HEK293 (cell line): ENCODE data around the gene CHD5.

ENCODE experiments used
- CTCF ChIA-PET: fragments of 350-600 bp; formaldehyde crosslinking; extraction: SDS; loops from one replicate; lab custom pipeline; 2021; ENCODE audit warnings: antibody characterized with exemption; lab: Yijun Ruan, JAX
- POLR2A ChIA-PET: fragments of 300-600 bp; formaldehyde crosslinking; extraction: SDS; loops from one replicate; lab custom pipeline; 2020; ENCODE audit warnings: antibody characterized with exemption, inconsistent platforms; lab: Yijun Ruan, JAX
- H3K27ac ChIP-seq: fragments of 200-500 bp; sonication (Bioruptor generic); 2 replicates; pipeline ENCODE4 v1.5.1; 2014; ENCODE audit warnings: low read depth, low read length, control low read depth, inconsistent platforms; ENCODE audit errors: extremely low read depth
- H3K36me3 ChIP-seq, 2 experiments: fragments of 200-500 bp in 1 of 2; sonication (Bioruptor generic) in 1 of 2; 1 replicate in 1 of 2; 2 replicates in 1 of 2; pipeline ENCODE4 v1.5.1; 2014 to 2017; ENCODE audit warnings: inconsistent platforms in 2 of 2, low read length in 2 of 2; ENCODE audit not compliant: control insufficient read depth in 2 of 2, insufficient read depth in 1 of 2
- H3K4me1 ChIP-seq: fragments of 200-500 bp; sonication (Bioruptor generic); 2 replicates; pipeline ENCODE4 v1.5.1; 2014; ENCODE audit warnings: mild to moderate bottlenecking, low read length, inconsistent platforms; ENCODE audit not compliant: control insufficient read depth, insufficient read depth
- H3K4me3 ChIP-seq: 2 replicates; pipeline ENCODE4 v1.5.1; 2011; ENCODE audit warnings: low read depth, mild to moderate bottlenecking, control low read depth, low read length, moderate library complexity
- H3K9me3 ChIP-seq: fragments of 200-500 bp; sonication (Bioruptor generic); 2 replicates; pipeline ENCODE4 v1.5.1; 2014; ENCODE audit warnings: low read depth, low read length, inconsistent platforms; ENCODE audit not compliant: control insufficient read depth, insufficient read depth
- BCL6B ChIP-seq: fragments of 450-650 bp; formaldehyde crosslinking; IDR thresholded peaks from 2 replicates; pipeline ENCODE4 v1.5.1; 2017; ENCODE audit warnings: missing biosample characterization, missing genetic modification characterization
- GLIS2 ChIP-seq: fragments of 450-650 bp; formaldehyde crosslinking; IDR thresholded peaks from 2 replicates; pipeline ENCODE4 v1.5.1; 2016; ENCODE audit warnings: missing biosample characterization, missing genetic modification characterization
- HOXA7 ChIP-seq: sonication (generic); formaldehyde crosslinking; IDR thresholded peaks from 2 replicates; pipeline ENCODE4 v1.8.1; 2022; ENCODE audit warnings: missing genetic modification reagents, borderline replicate concordance
- HOXC10 ChIP-seq: sonication (generic); formaldehyde crosslinking; IDR thresholded peaks from 2 replicates; pipeline ENCODE4 v1.8.1; 2023; ENCODE audit warnings: mild to moderate bottlenecking, missing genetic modification reagents
- KLF7 ChIP-seq: fragments of 450-650 bp; formaldehyde crosslinking; IDR thresholded peaks from 2 replicates; pipeline ENCODE4 v1.5.1; 2016; ENCODE audit warnings: missing biosample characterization, missing genetic modification characterization, borderline replicate concordance
- OSR2 ChIP-seq: fragments of 450-650 bp; formaldehyde crosslinking; IDR thresholded peaks from 2 replicates; pipeline ENCODE4 v1.5.1; 2016; ENCODE audit warnings: missing biosample characterization, missing genetic modification characterization
- PBX3 ChIP-seq: sonication (generic); formaldehyde crosslinking; IDR thresholded peaks from 2 replicates; pipeline ENCODE4 v1.8.1; 2022; ENCODE audit warnings: mild to moderate bottlenecking, moderate library complexity, missing genetic modification reagents
- SCRT1 ChIP-seq: fragments of 450-650 bp; formaldehyde crosslinking; IDR thresholded peaks from 2 replicates; pipeline ENCODE4 v1.5.1; 2016; ENCODE audit warnings: missing biosample characterization, missing genetic modification characterization, borderline replicate concordance
- YY1 ChIP-seq: fragments of 450-650 bp; formaldehyde crosslinking; IDR thresholded peaks from 2 replicates; pipeline ENCODE4 v1.5.1; 2018; ENCODE audit warnings: missing biosample characterization, missing genetic modification characterization
- ZBTB49 ChIP-seq: fragments of 450-650 bp; formaldehyde crosslinking; IDR thresholded peaks from 2 replicates; pipeline ENCODE4 v1.5.1; 2016; ENCODE audit warnings: missing biosample characterization, missing genetic modification characterization, low read depth
- ZNF169 ChIP-seq: fragments of 450-650 bp; formaldehyde crosslinking; IDR thresholded peaks from 2 replicates; pipeline ENCODE4 v1.5.1; 2016; ENCODE audit warnings: missing biosample characterization, missing genetic modification characterization
- ZNF211 ChIP-seq: fragments of 450-650 bp; formaldehyde crosslinking; IDR thresholded peaks from 2 replicates; pipeline ENCODE4 v1.5.1; 2016; ENCODE audit warnings: low read depth, missing biosample characterization, missing genetic modification characterization
- ZNF214 ChIP-seq: fragments of 450-650 bp; formaldehyde crosslinking; IDR thresholded peaks from 2 replicates; pipeline ENCODE4 v1.5.1; 2017; ENCODE audit warnings: missing biosample characterization, mild to moderate bottlenecking, missing genetic modification characterization, borderline replicate concordance
- ZNF530 ChIP-seq: fragments of 450-650 bp; formaldehyde crosslinking; IDR thresholded peaks from 2 replicates; pipeline ENCODE4 v1.5.1; 2016; ENCODE audit warnings: low read depth, missing biosample characterization, missing genetic modification characterization
- ZNF561 ChIP-seq: fragments of 450-650 bp; IDR thresholded peaks from 2 replicates; pipeline ENCODE4 v1.5.1; 2018; ENCODE audit warnings: missing biosample characterization, missing genetic modification characterization, borderline replicate concordance
- ZNF580 ChIP-seq: fragments of 450-650 bp; formaldehyde crosslinking; IDR thresholded peaks from 2 replicates; pipeline ENCODE4 v1.5.1; 2016; ENCODE audit warnings: missing biosample characterization, missing genetic modification characterization
- ZNF585B ChIP-seq: fragments of 450-650 bp; formaldehyde crosslinking; IDR thresholded peaks from 2 replicates; pipeline ENCODE4 v1.5.1; 2016; ENCODE audit warnings: missing biosample characterization, missing genetic modification characterization
- ZNF610 ChIP-seq: fragments of 450-650 bp; formaldehyde crosslinking; IDR thresholded peaks from 2 replicates; pipeline ENCODE4 v1.5.1; 2016; ENCODE audit warnings: missing biosample characterization, missing genetic modification characterization, borderline replicate concordance
- ZNF701 ChIP-seq: fragments of 450-650 bp; formaldehyde crosslinking; IDR thresholded peaks from 2 replicates; pipeline ENCODE4 v1.5.1; 2016; ENCODE audit warnings: missing biosample characterization, missing genetic modification characterization
- ZSCAN5A ChIP-seq: fragments of 450-650 bp; formaldehyde crosslinking; IDR thresholded peaks from 2 replicates; pipeline ENCODE4 v1.5.1; 2016; ENCODE audit warnings: missing biosample characterization, missing genetic modification characterization

The CHD5 gene

GRCh38 chr1:6086358-6086757, 93.8 kb downstream of the CHD5 start:
- Histone ChIP-seq H3K27ac (no peak overlapping the region), H3K9me3 (no peaks in the 10 kb centered on the region), H3K4me1 (no peaks in the 10 kb centered on the region), H3K36me3 (no peaks in the 10 kb centered on the region), H3K4me3 (no peak overlapping the region)
- ChIA-PET POLR2A (no interaction called here), CTCF (interaction anchor here (1.0 kb wide), 1 partner anchor 9 kb away, joined by 3 read pairs; no protein-coding TSS in a partner anchor)
- TF ChIP-seq GLIS2, result 0 out of 2 replicates have a peak, but pooled peaks have one; percentile 12
- TF ChIP-seq ZNF561 (tag by site-specific recombination), result no peak

GRCh38 chr1:6085666-6086065, 94.5 kb downstream of the CHD5 start:
- POLR2A ChIA-PET, result no interaction called here
- no peak for TF ChIP-seq ZNF585B
- TF ChIP-seq, all 188 proteins: peak for 0
- CTCF ChIA-PET, result interaction anchor here (0.7 to 1.0 kb wide), 2 partner anchors 8 to 77 kb away, joined by 3 read pairs; no protein-coding TSS in a partner anchor
- Histone ChIP-seq H3K9me3 (no peaks in the 10 kb centered on the region), H3K36me3 (no peaks in the 10 kb centered on the region), H3K4me1 (no peaks in the 10 kb centered on the region), H3K4me3 (no peak overlapping the region), H3K27ac (no peak overlapping the region)

- CTCF ChIA-PET, result interaction anchor here (0.7 to 1.0 kb wide), 2 partner anchors 7 to 78 kb away, joined by 3 read pairs; no protein-coding TSS in a partner anchor
- Histone ChIP-seq H3K36me3 (no peaks in the 10 kb centered on the region), H3K4me3 (no peak overlapping the region), H3K9me3 (no peaks in the 10 kb centered on the region), H3K4me1 (no peaks in the 10 kb centered on the region), H3K27ac (no peak overlapping the region)
- POLR2A ChIA-PET, result no interaction called here
- TF ChIP-seq PBX3 (CRISPR knock-in tag), result no peak
- no peak for TF ChIP-seq SCRT1 (tag by site-specific recombination)
- TF ChIP-seq ZNF169 (tag by site-specific recombination), result no peak
- TF ChIP-seq ZSCAN5A, result no peak
- TF ChIP-seq YY1 (tag by site-specific recombination), result no peak
- TF ChIP-seq ZNF610, result no peak
Observed at GRCh38 chr1:6084781-6085495, 95.2 kb downstream of the CHD5 start.

- H3K4me3 ChIP-seq, result no peak overlapping the region
- no peaks in the 10 kb centered on the region for H3K4me1 ChIP-seq
- no peaks in the 10 kb centered on the region for H3K9me3 ChIP-seq
- ChIA-PET POLR2A (interaction anchor here (0.6 kb wide), 1 partner anchor 123 kb away, joined by 4 read pairs; no protein-coding TSS in a partner anchor), CTCF (interaction anchor here (0.6 to 2.0 kb wide), 3 partner anchors 13 to 382 kb away, joined by 3 to 5 read pairs (median 4); partner anchors contain the start of gene TNFRSF25)
- H3K36me3 ChIP-seq, result no peaks in the 10 kb centered on the region
- H3K27ac ChIP-seq, result no peak overlapping the region
- TF ChIP-seq KLF7 (no peak), ZNF580 (tag by site-specific recombination) (no peak), ZNF214 (tag by site-specific recombination) (no peak), OSR2 (tag by site-specific recombination) (no peak), ZNF701 (tag by site-specific recombination) (no peak), BCL6B (tag by site-specific recombination) (no peak), ZNF530 (tag by site-specific recombination) (no peak), ZNF585B (no peak), ZNF211 (tag by site-specific recombination) (no peak), HOXA7 (CRISPR knock-in tag) (no peak), HOXC10 (CRISPR knock-in tag) (no peak), ZBTB49 (tag by site-specific recombination) (no peak)
Observed at GRCh38 chr1:6083801-6084446, 96.2 kb downstream of the CHD5 start.
